Activated CD4-positive, alpha-beta T cell treated with anti-CD3 and anti-CD28 coated beads, Interleukin-2, amount 10 ng/mL, durations not matched to agents 24 days and 14 days (primary cell): ENCODE measurements around the gene RTN4R. TPM values are rescaled to one million over a fixed set of nuclear protein-coding genes. Genes with fewer than 3 reads are reported as not detected.

Experiments
- DNase-seq: peaks from one replicate; pipeline ENCODE4 v3.0.0; 2022
- H3K27ac Mint-ChIP-seq: one replicate; pipeline ENCODE4 v1.8.0; 2022; ENCODE audit warnings: mild to moderate bottlenecking, mixed read lengths
- H3K27me3 Mint-ChIP-seq: one replicate; pipeline ENCODE4 v1.8.0; 2022; ENCODE audit warnings: mixed read lengths
- H3K36me3 Mint-ChIP-seq: one replicate; pipeline ENCODE4 v1.8.0; 2022; ENCODE audit warnings: low read depth, mild to moderate bottlenecking, mixed read lengths
- H3K4me1 Mint-ChIP-seq: one replicate; pipeline ENCODE4 v1.8.0; 2021; ENCODE audit warnings: mixed read lengths
- H3K4me3 Mint-ChIP-seq: one replicate; pipeline ENCODE4 v1.8.0; 2022; ENCODE audit warnings: mild to moderate bottlenecking, moderate library complexity, mixed read lengths
- H3K9me3 Mint-ChIP-seq: one replicate; pipeline ENCODE4 v1.8.0; 2021; ENCODE audit warnings: mixed read lengths
- intact Hi-C: fragments of 100-400 bp; cut with micrococcal nuclease; formaldehyde crosslinking; loops from one replicate; pipeline ENCODE4 v1.15.1; 2023
- total RNA-seq: library from RNA; stranded (reverse); gene quantifications from 2 replicates; pipeline ENCODE4 v1.2.3, GENCODE V29; 2022

Gene RTN4R
- total RNA-seq, 1 donor from 2014 or later: 1.6 TPM

- H3K4me3 Mint-ChIP-seq: no peak overlapping the region
- H3K36me3 Mint-ChIP-seq: no peaks in the 10 kb centered on the region
- peaks cover 24% of the 10 kb centered on the region for H3K4me1 Mint-ChIP-seq
- H3K27me3 Mint-ChIP-seq: no peaks in the 10 kb centered on the region
- peak overlapping the region; percentile 84 for H3K27ac Mint-ChIP-seq
- no peaks in the 10 kb centered on the region for H3K9me3 Mint-ChIP-seq
- intact Hi-C loops: no loop called here
- DNase-seq: no peak
These were observed 23.9 kb downstream of the RTN4R start for GRCh38 chr22:20244250-20244648.

- peaks cover 24% of the 10 kb centered on the region for H3K4me1 Mint-ChIP-seq
- no peaks in the 10 kb centered on the region for H3K36me3 Mint-ChIP-seq
- intact Hi-C loops: no loop called here
- H3K27me3 Mint-ChIP-seq: no peaks in the 10 kb centered on the region
- DNase-seq: peak; percentile 89
- peak overlapping the region; percentile 82 for H3K27ac Mint-ChIP-seq
- H3K4me3 Mint-ChIP-seq: peak overlapping the region; percentile 72
- no peaks in the 10 kb centered on the region for H3K9me3 Mint-ChIP-seq
These were observed 24.4 kb downstream of the RTN4R start for GRCh38 chr22:20243537-20244249.

GRCh38 chr22:20243176-20243536 lies 25.0 kb downstream of the RTN4R start:
- peak overlapping the region; percentile 82 for H3K27ac Mint-ChIP-seq
- H3K4me3 Mint-ChIP-seq: peak overlapping the region; percentile 72
- intact Hi-C loops: no loop called here
- H3K36me3 Mint-ChIP-seq: no peaks in the 10 kb centered on the region
- H3K27me3 Mint-ChIP-seq: no peaks in the 10 kb centered on the region
- no peaks in the 10 kb centered on the region for H3K9me3 Mint-ChIP-seq
- H3K4me1 Mint-ChIP-seq: peaks cover 24% of the 10 kb centered on the region
- DNase-seq: no peak

GRCh38 chr22:20242393-20243175 lies 25.5 kb downstream of the RTN4R start:
- peak overlapping the region; percentile 61 for H3K27ac Mint-ChIP-seq
- H3K9me3 Mint-ChIP-seq: no peaks in the 10 kb centered on the region
- intact Hi-C loops: no loop called here
- no peaks in the 10 kb centered on the region for H3K27me3 Mint-ChIP-seq
- no peaks in the 10 kb centered on the region for H3K36me3 Mint-ChIP-seq
- H3K4me1 Mint-ChIP-seq: peaks cover 24% of the 10 kb centered on the region
- no peak for DNase-seq
- peak overlapping the region; percentile 72 for H3K4me3 Mint-ChIP-seq

- H3K9me3 Mint-ChIP-seq: no peaks in the 10 kb centered on the region
- peaks cover 24% of the 10 kb centered on the region for H3K4me1 Mint-ChIP-seq
- intact Hi-C loops: no loop called here
- H3K27ac Mint-ChIP-seq: peak overlapping the region; percentile 61
- H3K4me3 Mint-ChIP-seq: peak overlapping the region; percentile 20
- no peak for DNase-seq
- H3K36me3 Mint-ChIP-seq: no peaks in the 10 kb centered on the region
- H3K27me3 Mint-ChIP-seq: no peaks in the 10 kb centered on the region
These were observed 26.3 kb downstream of the RTN4R start for GRCh38 chr22:20241579-20242392.

- H3K36me3 Mint-ChIP-seq: no peaks in the 10 kb centered on the region
- H3K27me3 Mint-ChIP-seq: no peaks in the 10 kb centered on the region
- H3K4me1 Mint-ChIP-seq: peaks cover 24% of the 10 kb centered on the region
- no peak for DNase-seq
- H3K9me3 Mint-ChIP-seq: no peaks in the 10 kb centered on the region
- H3K27ac Mint-ChIP-seq: no peak overlapping the region
- intact Hi-C loops: no loop called here
- no peak overlapping the region for H3K4me3 Mint-ChIP-seq
These were observed 27.2 kb downstream of the RTN4R start for GRCh38 chr22:20240900-20241299.

GRCh38 chr22:20240447-20240764 lies 27.7 kb downstream of the RTN4R start:
- intact Hi-C loops: no loop called here
- Mint-ChIP-seq H3K27me3 (no peaks in the 10 kb centered on the region), H3K4me3 (no peak overlapping the region), H3K27ac (no peak overlapping the region), H3K9me3 (no peaks in the 10 kb centered on the region), H3K36me3 (no peaks in the 10 kb centered on the region), H3K4me1 (peaks cover 22% of the 10 kb centered on the region)
- no peak for DNase-seq

- Mint-ChIP-seq H3K27me3 (no peaks in the 10 kb centered on the region), H3K36me3 (no peaks in the 10 kb centered on the region), H3K9me3 (no peaks in the 10 kb centered on the region), H3K4me3 (no peak overlapping the region), H3K4me1 (peaks cover 18% of the 10 kb centered on the region), H3K27ac (peak overlapping the region; percentile 63)
- intact Hi-C loops: no loop called here
- no peak for DNase-seq
These were observed 28.3 kb downstream of the RTN4R start for GRCh38 chr22:20239676-20240446.

GRCh38 chr22:20238901-20239675 lies 29.0 kb downstream of the RTN4R start:
- no peak for DNase-seq
- Mint-ChIP-seq H3K4me3 (no peak overlapping the region), H3K36me3 (no peaks in the 10 kb centered on the region), H3K27me3 (no peaks in the 10 kb centered on the region), H3K9me3 (no peaks in the 10 kb centered on the region), H3K27ac (peak overlapping the region; percentile 65), H3K4me1 (peaks cover 13% of the 10 kb centered on the region)
- intact Hi-C loops: no loop called here

GRCh38 chr22:20238536-20238900 lies 29.6 kb downstream of the RTN4R start:
- Mint-ChIP-seq H3K27me3 (no peaks in the 10 kb centered on the region), H3K4me3 (no peak overlapping the region), H3K9me3 (no peaks in the 10 kb centered on the region), H3K27ac (peak overlapping the region; percentile 65), H3K36me3 (no peaks in the 10 kb centered on the region), H3K4me1 (peaks cover 8% of the 10 kb centered on the region)
- peak; percentile 87 for DNase-seq
- intact Hi-C loops: no loop called here

GRCh38 chr22:20237480-20238440 lies 30.4 kb downstream of the RTN4R start:
- H3K27me3 Mint-ChIP-seq: no peaks in the 10 kb centered on the region
- no peak overlapping the region for H3K4me3 Mint-ChIP-seq
- H3K9me3 Mint-ChIP-seq: no peaks in the 10 kb centered on the region
- peak; percentile 79 for DNase-seq
- intact Hi-C loops: no loop called here
- no peaks in the 10 kb centered on the region for H3K36me3 Mint-ChIP-seq
- peak overlapping the region; percentile 65 for H3K27ac Mint-ChIP-seq
- H3K4me1 Mint-ChIP-seq: peaks cover under 1% of the 10 kb centered on the region

GRCh38 chr22:20236052-20236717 lies 31.9 kb downstream of the RTN4R start:
- no peaks in the 10 kb centered on the region for H3K4me1 Mint-ChIP-seq
- DNase-seq: no peak
- H3K4me3 Mint-ChIP-seq: no peak overlapping the region
- no peaks in the 10 kb centered on the region for H3K36me3 Mint-ChIP-seq
- no peak overlapping the region for H3K27ac Mint-ChIP-seq
- H3K27me3 Mint-ChIP-seq: no peaks in the 10 kb centered on the region
- intact Hi-C loops: no loop called here
- no peaks in the 10 kb centered on the region for H3K9me3 Mint-ChIP-seq
